Breast epithelium (tissue), 3 donors: ENCODE data around the gene GREB1.

Source experiments
- CTCF ChIP-seq, 3 donors: fragments of 450-650 bp; IDR thresholded peaks; one replicate each; pipeline ENCODE4 v1.5.1; 2016 to 2017; ENCODE audit warnings: antibody characterized with exemption in 3 of 3, mild to moderate bottlenecking in 3 of 3, moderate library complexity in 3 of 3
- POLR2A ChIP-seq: fragments of 450-650 bp; IDR thresholded peaks from one replicate; pipeline ENCODE4 v1.6.1; 2016; ENCODE audit warnings: antibody characterized with exemption, mild to moderate bottlenecking, moderate library complexity
- POLR2AphosphoS5 ChIP-seq, 3 donors: sonication (generic); formaldehyde crosslinking; IDR thresholded peaks; one replicate each; pipeline ENCODE4 v1.6.1; 2017; ENCODE audit warnings: antibody characterized with exemption in 3 of 3

DNA sequence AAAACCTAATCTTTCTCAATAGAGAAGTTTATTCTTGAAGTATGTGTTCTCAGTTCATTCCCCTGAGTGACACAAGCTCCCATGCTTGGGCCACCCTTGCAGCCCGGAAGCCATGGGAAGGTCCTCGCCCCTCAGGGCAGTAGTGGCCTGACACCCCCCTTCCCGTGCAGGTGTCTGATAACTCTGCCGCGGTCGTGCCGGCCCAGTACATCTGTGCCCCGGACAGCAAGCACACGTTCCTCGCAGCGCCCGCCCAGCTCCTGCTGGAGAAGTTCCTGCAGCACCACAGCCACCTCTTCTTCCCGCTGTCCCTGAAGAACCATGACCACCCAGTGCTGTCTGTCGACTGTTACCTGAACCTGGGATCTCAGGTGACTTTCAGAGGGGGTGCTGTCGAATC lies 103.7 kb downstream of the GREB1 start:
- TF ChIP-seq CTCF (IDR thresholded peaks at IDR 0.05): no peak
- TF ChIP-seq POLR2AphosphoS5 (IDR thresholded peaks at IDR 0.05): no peak
- no peak for TF ChIP-seq POLR2A
